ENCODE results near the gene LYZL1.
"Not testable (repeated sequence)": the region's sequence is repeated elsewhere in the genome, so short reads cannot be mapped to it uniquely, and the experiment has no call there.

The LYZL1 gene

DNA sequence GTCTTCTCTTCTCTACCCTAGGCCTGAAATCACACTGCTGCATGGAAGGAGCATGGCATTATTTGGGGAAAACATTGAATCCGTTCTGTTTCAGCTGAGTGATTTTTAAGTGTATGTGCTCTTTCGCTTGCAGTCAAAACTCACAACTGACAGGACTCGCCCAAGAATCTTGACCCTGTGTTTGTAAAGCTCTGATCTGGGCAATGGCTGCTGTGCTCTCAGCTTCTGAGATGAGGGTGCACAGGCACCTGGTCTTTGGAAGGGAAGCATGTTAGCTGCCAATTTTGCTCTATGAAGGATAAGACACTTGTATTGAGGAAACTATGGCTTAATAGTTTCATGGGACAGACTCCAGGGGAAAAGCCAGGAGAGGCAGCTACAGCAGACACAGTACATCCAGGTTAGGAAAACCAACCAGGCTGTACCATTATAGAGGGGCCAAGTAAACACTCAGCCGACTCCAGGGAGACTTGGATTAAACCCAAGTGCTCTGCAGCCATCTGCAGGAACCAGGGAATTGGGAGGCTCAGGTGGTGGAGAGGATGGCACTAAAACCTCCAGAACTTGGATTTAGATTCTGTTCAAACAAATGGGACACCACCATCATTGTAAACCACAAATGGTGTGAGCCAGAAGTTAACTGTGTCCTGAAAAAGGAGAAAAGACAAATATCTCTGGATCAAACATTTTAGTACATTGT lies 43.3 kb downstream of the LYZL1 start:
- ATAC-seq (no peak), DNase-seq (no peak)

DNA sequence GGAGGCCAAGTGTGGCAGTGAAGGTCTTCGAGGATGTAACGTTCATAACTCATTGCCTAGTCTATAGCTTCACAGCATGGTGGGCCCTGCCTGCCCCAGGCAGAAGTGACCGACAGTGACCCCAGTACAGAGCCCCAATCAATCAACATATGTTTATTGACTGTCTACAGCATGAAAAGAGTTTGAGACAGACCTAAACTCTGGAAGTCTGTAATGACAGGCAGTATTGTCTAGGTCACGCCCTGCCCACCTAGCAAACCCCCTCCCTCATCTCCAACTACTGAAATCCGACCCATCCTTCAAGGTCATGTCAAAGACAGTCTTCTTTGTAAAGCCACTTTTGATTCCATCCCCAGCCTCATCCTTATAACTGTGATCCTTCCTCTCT lies 43.9 kb downstream of the LYZL1 start:
- DNase-seq = no peak
- no peak for ATAC-seq

DNA sequence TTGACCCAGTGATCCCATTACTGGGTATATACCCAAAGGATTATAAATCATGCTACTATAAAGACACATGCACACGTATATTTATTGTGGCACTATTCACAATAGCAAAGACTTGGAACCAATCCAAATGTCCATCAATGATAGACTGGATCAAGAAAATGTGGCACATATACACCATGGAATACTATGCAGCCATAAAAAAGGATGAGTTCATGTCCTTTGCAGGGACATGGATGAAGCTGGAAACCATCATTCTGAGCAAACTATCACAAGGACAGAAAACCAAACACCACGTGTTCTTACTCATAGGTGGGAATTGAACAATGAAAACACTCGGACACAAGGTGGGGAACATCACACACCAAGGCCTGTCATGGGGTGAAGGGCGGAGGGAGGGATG lies 48.7 kb downstream of the LYZL1 start:
- ATAC-seq = not testable (repeated sequence)

DNA sequence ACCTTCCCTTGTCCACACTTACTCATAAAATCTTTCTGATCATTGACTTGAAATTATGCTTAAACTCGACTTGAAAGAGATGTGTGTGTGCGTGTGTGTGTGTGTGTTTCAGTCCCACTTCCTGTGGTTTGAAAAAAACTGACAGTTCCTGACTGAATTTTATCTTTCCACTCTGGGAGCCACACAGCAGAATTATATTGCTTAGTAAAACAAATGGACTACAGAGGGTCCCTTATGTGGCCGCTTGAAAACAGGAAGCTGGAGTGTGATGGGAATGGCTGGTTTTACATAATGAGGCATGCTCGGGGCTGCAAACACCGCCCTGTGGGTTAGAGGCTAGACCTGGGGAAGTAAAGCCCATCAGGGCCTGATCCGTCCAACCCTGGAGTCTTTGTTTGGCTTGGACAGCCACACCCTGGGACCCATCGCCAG lies 54.8 kb downstream of the LYZL1 start:
- ATAC-seq = no peak
- no peak for DNase-seq

More for the DNA sequence above, 48.7 kb downstream of the LYZL1 start:
- not testable (repeated sequence) for DNase-seq

DNA sequence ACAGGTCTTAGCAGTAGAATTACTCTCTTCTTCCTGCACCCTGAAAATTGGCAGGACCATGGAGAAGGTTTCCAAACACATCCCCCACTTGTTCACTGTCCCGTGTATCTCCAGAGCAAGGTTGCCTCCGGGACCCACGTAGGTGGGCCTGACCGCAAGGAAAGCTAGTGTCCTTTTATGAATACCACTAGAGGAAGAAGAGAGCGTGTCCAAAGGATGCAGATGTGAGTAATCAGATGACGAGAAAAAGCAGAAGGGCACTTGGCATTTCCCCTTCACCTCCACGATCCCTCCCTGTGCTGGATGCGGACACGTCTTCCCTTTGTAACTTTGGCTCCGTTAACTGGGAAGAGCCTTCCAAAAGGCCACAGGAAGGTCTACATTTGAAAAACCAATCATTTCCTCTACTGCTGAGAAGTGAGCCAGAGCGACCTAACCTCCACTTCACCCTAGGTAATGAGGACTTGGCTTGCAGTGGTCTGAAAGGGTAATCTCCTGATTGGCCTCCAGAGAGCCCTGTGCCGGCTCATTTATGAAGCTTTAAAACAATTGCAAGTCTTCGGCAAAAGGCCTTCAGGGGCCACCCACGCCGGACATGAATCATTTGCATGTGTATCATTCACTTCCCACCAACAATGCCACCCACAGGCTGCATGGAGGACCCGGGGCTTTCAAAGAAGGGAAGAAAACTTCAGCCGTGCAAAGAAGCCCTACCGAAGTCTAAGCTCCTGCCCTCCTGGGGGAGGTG lies 55.4 kb downstream of the LYZL1 start:
- no peak for ATAC-seq
- DNase-seq = no peak

DNA sequence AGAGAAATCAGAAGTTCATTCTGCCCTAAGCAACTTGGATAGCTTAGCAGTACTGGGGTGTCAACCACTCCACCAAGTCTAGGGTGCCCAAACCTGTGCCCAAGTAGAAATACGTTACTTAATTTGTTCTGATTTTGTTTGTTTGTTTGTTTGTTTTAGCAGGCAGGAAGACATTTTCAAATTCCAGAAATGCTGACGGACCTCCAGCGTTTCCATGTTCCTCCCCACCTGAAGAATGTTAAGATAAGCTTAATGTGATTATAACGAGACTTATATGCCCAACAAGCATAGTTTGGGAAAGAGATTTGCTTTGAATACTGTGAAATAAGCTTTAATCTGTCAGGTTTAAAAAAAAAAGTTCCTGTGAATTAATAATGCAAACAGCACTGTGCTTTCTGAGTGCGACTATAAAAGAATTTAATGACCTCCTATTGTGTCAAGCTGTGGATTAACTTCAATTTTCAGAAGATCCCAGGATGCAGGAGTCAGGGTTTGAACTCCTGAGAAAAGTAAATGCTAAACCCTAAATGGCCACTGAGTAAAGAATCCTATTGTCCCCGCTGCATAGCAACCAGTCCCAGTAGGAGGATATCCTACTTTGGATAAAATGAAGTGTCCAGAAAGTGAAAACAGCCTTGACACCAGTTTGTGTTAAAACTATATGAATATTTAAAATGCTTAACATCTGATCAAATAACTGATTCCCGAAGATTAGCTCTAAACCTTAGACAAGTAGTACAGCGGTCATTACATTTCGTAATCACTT lies 56.5 kb downstream of the LYZL1 start:
- ATAC-seq (no peak), DNase-seq (no peak)

DNA sequence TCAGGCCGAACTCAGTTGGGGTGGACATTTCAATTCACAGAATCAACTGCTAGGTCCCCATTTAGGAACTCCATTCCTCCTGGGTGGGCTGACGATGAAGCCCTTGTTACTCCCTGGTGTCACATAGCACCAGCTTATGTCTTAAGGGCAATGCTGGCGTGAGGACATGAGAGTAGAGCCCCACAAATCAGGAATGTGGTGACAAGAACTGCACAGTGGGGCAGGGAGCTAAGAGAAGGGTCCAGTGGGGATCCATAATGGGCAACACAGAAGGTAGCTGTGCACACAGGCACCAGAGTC lies 57.0 kb downstream of the LYZL1 start:
- DNase-seq (no peak), ATAC-seq (no peak)

DNA sequence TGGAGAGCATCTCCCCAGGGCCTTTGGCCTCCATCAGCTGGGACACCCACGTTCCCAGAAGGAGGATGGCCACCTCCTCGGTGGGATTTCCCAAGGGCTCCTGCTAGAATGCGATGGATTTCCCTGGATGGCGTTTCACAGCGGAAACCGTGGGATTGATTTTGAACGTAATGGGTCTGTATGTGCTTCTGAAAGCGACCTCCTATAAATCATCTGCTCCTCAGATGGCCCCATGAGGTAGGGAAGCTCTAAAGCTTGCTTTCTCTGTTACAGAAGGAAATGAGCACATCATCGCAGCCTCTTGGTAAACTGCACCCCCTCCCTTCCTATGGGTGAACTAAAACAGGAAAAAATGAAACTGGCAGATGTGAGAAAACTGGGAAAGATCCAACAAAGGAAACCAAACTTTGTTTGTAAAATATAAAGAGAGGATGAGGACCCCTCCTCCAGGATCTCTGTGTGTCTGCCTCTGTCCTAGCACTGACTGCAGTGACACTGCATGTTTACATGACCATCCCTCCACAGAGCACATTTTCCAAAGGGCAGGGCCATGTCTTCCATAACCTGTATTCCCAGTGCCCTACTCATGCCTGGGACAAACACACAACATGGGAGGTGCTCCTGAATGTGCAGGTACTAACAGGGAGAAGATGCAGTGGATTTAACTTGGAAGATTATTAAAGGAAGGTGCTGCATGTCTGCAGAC lies 57.6 kb downstream of the LYZL1 start:
- ATAC-seq (no peak), DNase-seq (no peak)

DNA sequence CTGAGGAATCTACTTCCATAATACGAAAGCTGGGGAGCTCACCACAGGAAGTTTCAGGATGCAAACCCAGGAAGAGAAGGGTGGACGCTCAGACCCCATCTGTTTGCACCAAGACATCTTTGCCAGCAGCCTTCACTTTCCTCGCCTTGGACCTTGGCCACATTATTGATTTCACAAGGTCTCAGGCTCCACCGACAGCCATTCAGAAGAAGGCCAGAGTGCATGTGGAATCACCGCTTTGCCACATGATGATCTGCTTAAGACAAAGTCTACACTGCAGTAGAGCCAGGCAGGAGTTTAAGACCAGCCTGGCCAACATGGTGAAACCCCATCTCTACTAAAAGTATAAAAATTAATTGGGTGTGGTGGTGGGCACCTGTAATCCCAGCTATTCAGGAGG lies 60.0 kb downstream of the LYZL1 start:
- ATAC-seq = no peak

DNA sequence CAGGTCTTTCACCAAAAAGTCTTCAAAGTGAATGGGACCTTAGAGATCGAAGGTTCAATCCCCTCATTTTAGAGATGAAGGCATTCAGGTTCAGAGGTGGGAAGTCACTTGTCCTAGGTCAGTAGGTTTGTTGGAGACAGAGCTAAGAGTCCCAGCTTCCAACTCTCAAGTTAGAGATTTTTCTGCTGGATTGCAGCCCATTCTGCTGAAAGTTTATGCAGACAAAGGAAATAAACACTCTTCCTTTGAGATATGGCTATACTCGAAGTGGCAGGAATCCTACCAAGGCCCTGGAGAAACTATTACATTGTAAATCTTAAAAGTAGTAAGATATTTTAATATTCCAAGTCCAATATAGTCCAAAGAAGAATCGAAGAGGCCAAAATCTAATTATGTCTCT lies 64.4 kb downstream of the LYZL1 start:
- no peak for ATAC-seq
- DNase-seq = no peak

More for the DNA sequence above, 60.0 kb downstream of the LYZL1 start:
- no peak for DNase-seq

DNA sequence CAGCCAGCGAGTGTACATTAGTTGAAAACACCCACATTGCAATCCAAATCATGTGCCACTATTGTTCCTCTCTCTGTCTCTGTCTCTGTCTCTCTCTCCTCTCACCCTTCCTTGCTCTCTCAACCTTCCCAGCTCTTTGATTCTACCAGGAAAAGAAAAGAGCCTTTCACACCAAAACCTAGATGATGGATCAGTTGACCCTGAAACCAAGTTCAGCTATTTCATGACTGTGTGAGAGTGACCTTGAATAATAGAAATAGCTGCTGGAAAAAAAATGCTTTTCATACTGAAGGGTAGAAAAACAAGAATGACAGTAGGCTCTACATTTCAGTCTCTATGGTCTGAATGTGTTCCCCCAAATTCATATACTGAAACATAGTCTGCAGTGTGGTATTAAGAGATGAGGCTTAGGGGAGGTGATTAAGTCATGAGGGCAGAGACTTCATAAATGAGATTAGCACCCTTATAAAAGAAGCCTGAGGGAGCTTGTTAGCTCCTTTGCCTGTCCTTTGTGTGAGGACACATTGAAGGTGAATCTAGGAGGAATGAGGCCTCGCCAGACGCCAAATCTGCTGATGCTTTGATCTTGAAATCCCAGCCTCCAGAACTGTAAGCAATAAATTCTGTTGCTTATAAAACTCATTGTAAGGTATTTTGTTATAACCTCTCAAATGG lies 65.2 kb downstream of the LYZL1 start:
- ATAC-seq = no peak
- no peak for DNase-seq

DNA sequence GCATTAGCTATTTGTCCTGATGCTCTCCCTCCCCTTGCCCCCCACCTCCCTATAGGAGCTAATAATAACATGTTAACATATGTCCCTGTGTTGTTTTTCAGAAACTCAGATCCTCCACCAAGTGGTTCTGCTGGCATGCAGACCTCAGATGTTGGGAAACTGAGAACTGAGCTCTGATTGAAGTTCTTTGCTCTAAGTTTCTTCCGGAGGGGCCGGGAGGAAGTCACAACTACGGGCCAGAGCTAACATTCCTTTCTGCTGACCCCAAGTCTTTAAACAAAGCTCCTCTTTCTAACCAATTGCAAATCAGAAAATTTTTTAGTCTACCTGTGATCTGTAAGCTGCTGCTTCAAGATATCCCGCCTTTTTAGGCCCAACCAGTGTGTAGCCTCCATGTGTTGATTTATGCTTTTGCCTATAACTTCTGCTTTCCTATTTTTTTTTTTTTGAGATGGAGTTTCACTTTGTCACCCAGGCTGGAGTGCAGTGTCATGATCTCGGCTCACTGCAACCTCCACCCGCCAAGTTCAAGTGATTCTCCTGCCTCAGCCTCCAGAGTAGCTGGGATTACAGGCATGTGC lies 66.6 kb downstream of the LYZL1 start:
- DNase-seq = no peak
- no peak for ATAC-seq

DNA sequence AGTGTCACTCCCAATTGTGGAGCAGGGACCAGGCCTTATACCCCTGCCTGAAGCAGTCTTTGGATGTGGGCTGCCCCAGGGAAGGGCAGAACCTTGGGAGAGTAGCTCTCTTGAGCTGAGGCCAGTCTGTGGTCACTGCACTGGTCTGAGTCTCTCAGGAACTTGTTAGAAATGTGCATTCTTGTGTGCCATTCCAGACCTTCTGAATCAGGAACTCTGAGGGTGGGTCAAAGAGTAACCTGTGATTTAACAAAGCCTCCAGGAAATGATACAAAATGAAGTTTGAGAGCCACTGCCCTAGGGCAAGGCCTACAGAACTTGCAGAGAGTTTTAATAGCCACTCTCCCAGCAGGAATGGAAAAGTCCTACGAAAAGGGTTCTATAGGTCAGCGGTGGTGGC lies 68.1 kb downstream of the LYZL1 start:
- DNase-seq (no peak), ATAC-seq (no peak)

DNA sequence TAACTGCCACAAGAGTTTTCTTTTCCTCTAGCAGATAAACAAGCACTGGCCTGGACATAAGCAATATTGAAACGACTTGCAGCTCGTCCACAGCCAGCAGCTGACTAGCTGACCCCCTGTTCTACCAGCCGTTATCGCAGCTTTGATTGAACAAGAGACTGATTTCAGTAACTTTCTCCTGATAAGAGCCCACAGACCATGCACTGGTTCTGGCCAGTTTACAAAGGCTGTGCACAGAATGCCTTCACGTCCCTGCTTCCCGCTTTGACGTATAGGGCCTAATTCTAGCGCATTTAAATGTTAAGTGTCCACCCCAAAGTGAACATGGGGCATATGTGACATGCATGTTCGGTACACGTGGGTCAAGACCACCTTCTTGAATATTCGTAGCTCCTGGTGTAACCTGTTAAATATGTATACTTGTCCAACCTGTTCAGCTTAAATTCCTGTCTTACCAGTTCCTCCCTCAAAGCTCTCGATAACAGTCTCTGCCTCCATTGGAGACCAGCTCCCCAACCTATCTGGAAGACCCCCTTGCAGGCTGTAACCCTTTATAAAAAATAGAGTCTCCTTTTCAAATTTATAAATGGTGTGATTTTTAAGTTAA lies 69.2 kb downstream of the LYZL1 start:
- ATAC-seq = no peak
- no peak for DNase-seq

DNA sequence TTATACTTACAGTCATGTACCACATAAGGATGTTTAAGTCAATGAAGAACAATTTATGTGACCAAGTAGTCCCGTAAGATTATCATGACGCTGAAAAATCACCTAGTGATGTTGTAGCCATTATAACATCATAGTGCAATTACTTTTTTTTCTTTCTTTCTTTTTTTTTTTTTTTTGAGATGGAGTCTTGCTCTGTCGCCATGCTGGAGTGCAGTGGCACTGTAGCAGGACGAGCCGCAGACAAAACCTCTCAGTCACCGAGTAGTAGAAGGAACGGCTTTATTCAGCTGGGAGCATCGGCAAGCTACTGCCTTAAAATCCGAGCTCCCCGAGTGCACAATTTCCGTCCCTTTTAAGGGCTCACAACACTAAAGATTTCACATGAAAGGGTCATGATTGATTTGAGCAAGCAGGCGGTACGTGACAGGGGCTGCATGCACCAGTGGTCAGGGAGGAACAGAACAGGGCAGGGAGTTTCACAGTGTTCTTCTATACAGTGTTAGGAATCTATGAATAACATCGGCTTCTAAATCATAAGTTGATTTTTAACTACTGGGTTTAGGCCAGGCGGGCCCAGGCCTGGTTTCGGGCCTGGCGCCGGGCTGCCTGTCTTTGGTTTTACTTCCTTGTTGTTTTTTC lies 71.5 kb downstream of the LYZL1 start:
- not testable (repeated sequence) for ATAC-seq, DNase-seq

Data from stimulated activated naive CD8-positive, alpha-beta T cell treated with anti-CD3 and anti-CD28 coated beads, Interleukin-15, Interleukin-2, amounts not matched to agents 100 U/mL and 50 U/mL, for 24 hours (primary cell).